DND-41 (cell line): Measurements from ENCODE around the gene GARIN1A.

Experiments
- EZH2 ChIP-seq: IDR thresholded peaks from 3 replicates; pipeline ENCODE4 v1.6.1; 2012; ENCODE audit warnings: borderline replicate concordance, low read depth, mild to moderate bottlenecking, moderate library complexity, low read length, inconsistent platforms; ENCODE audit not compliant: severe bottlenecking
- TF ChIP-seq, protein P1 (sequence below): IDR thresholded peaks from 2 replicates; pipeline ENCODE4 v1.5.1; 2012; ENCODE audit warnings: borderline replicate concordance, low read length, moderate library complexity, mild to moderate bottlenecking; ENCODE audit not compliant: poor library complexity, severe bottlenecking; ENCODE audit errors: extremely low read depth

DNA sequence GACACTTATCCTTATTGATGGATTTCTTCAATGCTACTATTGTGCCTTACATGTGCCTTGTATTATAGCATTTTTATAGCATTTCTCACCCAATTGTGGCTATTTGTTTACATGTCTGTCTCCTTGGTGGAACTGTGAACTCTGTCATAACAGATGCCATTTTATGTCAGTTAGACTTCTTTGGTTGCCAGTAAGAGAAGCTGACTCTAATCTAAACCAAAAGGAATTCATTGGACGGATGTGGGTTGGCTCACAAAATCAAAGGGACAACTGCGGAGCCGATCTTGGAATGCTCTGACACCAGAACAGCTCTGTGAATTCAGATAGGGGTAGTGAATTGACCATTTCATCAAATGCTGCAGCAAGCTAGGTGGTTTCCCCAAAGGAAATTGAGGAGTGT is 15.0 kb downstream of the GARIN1A start:
- no peak for TF ChIP-seq EZH2
- TF ChIP-seq, protein P1, sequence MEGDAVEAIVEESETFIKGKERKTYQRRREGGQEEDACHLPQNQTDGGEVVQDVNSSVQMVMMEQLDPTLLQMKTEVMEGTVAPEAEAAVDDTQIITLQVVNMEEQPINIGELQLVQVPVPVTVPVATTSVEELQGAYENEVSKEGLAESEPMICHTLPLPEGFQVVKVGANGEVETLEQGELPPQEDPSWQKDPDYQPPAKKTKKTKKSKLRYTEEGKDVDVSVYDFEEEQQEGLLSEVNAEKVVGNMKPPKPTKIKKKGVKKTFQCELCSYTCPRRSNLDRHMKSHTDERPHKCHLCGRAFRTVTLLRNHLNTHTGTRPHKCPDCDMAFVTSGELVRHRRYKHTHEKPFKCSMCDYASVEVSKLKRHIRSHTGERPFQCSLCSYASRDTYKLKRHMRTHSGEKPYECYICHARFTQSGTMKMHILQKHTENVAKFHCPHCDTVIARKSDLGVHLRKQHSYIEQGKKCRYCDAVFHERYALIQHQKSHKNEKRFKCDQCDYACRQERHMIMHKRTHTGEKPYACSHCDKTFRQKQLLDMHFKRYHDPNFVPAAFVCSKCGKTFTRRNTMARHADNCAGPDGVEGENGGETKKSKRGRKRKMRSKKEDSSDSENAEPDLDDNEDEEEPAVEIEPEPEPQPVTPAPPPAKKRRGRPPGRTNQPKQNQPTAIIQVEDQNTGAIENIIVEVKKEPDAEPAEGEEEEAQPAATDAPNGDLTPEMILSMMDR, result no peak
